Thyroid gland (tissue), 4 donors: Measurements from ENCODE around the gene FALEC.

Source experiments
- CTCF ChIP-seq, 6 experiments: fragments of 200-600 bp in 3 of 6; fragments of 450-650 bp in 3 of 6; sonication (generic) in 3 of 6; IDR thresholded peaks; one replicate each; pipeline ENCODE4 v1.5.1; 2016 to 2019; ENCODE audit warnings: antibody characterized with exemption in 6 of 6, mild to moderate bottlenecking in 2 of 6, inconsistent platforms in 1 of 6, moderate library complexity in 1 of 6
- POLR2A ChIP-seq, 2 donors: fragments of 450-650 bp; IDR thresholded peaks; one replicate each; pipeline ENCODE4 v1.6.1; 2017; ENCODE audit warnings: antibody characterized with exemption in 2 of 2, mild to moderate bottlenecking in 2 of 2, moderate library complexity in 1 of 2

DNA sequence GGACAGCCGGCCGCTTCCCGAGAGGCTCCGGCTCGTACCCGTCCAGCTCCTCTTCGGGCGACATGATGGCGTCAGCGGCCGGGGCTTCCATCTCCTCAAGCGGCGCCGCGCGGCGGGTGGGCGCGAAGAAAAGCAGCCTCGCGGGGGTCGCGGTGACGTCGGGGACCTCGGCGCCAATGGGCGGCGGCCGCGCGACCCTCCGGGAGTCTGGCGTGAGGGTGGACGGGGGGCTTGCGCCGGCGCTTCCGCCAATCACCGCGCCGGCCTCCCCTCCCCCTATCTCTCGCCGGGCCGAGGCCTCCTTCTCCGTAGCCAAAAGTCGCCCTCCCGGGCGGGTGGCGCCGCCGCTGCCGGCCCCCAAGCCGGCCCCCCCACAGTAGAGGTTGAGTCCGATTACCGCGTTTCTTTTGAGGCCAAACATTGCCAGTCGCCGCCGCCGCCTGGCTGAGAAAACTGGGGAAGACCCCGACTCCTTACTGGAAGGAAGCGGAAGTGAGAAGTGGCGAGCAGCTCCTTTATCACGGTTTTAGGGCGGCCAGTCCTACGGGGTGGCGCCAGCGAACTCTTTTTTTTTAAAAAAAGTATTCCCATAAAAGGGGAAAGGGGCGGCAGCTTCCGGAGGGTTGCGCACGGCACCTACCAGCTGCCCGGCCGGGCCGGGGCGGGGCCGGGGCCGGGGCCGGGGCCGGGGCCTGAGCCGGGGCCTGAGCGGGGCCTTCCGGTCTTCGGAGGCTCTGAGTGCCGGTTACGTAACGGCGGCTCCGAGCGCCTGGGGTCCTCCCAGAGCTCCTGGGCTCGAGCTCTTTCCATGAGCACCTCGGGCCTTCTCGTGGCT lies 63.8 kb downstream of the FALEC start, which contains the start of gene MCL1:
- peak; percentile 95 to 97 for TF ChIP-seq POLR2A (IDR thresholded peaks at IDR 0.05)
- peak in 1 of 6 experiments; percentile 3 for TF ChIP-seq CTCF (IDR thresholded peaks at IDR 0.05)
